Forelimb muscle (tissue), 1 donor: Measurements from ENCODE around the gene IMMP2L. TPM values are rescaled to one million over a fixed set of nuclear protein-coding genes. Genes with fewer than 3 reads are reported as not detected.

Experiments used
- DNase-seq: peaks from one replicate; pipeline ENCODE4 v3.0.0-alpha.2; 2013; ENCODE audit warnings: low read depth
- polyA plus RNA-seq: library from polyadenylated mRNA; unstranded; fragments of 120-200 nt; gene quantifications from one replicate; pipeline ENCODE4 v1.2.1, GENCODE V29; 2013; ENCODE audit not compliant: insufficient read length

Gene IMMP2L
- polyA plus RNA-seq, 1 donor: 15.3 TPM

DNA sequence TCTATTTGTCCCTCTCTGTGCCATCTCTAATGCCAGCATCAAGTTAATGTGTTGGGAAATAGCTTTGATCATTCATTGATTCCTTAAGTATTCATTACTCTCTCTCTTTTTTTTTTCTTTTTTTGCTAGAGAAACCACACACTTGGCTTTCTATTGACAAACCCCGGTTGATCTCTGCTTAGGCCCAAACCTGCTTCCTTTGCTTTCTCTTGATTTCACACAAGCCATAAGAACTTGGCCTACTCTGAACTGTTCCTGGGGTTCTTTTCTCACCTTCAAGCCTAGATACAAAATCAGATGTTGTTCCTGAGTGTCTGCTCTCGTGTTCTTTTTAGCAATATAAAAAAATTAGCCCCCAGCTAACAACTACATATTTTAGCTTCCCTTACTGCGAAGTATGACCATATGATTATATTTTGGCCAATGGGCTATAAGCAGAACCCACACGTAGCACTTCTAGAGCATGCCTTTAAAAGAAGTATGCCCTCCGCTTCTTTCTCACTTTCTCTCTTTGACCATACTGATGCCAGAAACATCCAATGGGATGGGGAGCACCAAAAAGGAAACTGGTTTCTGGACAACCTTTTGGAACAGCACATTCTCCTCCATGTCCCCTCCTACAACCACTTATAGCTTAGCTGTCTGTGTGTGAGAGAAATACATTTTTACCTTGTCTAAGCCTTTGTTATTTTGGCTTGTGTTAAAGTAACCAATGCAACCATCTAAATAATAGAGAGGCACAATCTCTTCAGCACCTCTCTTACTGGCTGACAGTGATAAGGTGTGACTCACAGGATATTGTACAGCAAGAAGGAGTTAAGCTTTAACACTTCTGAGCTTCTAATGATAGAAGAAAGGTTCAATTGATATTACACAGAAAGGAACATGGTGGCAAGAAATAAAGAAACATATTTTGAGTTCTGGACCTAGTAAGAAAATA, 568.0 kb downstream of the IMMP2L start:
- no peak for DNase-seq

DNA sequence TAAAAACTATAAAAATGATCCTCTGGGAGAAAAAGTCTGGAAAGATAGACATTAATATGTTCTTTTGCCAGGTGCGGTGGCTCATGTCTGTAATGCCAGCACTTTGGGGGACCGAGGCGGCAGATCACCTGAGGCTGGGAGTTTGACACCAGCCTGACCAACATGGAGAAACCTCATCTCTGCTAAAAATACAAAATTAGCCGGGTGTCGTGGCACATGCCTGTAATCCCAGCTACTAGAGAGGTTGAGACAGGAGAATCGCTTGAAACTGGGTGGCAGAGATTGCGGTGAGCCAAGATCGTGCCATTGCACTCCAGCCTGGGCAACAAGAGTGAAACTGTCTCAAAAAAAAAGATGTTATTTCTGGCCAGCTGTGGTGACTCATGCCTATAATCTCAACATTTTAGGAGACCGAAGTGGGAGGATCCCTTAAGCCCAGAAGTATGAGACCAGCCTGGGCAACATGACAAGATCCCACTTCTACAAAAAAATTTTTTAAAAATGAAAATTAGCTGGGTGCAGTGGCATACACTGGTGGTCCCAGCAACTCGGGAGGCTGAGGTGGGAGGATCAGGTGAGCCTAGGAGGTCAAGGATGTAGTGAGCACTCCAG, 573.3 kb downstream of the IMMP2L start:
- no peak for DNase-seq

DNA sequence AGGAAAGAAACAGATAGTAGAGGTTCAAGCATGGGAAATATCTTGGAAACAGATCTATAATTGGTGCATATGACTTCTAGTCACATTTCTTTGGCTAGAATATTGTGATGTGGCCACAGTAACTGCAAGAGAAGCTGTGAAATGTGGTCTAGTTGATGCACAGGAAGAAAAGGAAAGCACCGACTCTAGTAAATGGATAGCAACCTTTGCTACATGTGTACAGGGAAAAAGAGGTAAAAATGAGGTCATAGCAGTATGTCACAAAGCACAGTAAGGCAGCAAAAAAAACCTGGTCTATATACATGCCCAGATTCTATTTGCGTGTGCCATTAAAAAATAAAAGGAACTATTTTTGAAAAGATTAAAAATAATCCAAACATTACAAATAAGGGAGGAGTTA, 573.9 kb downstream of the IMMP2L start:
- no peak for DNase-seq

DNA sequence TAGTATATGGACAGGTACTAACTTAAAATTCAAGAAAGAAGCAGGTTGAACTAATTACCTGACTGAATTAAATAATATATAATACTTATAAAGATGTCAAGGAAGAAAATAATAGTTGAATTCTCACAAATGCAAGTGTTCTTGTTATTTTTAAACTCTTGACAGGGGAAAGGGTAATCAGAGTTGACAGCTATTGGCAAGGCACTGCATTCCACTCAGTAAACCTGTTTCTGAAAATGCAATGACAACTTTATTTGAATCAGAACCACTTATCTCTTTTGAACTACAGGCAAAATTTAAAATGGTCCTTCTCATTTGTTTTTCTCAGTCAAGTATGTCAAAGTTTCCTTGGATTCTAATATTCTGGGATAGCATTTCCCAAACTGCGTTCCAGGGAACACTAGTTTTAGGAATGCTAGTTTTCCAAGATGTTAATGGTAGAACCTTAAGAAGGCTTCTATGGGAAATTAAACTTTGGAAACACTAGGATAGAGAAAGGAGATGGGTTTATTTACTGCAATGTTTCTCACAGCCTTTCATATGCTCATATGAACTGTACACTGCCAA, 575.1 kb downstream of the IMMP2L start:
- DNase-seq: no peak

DNA sequence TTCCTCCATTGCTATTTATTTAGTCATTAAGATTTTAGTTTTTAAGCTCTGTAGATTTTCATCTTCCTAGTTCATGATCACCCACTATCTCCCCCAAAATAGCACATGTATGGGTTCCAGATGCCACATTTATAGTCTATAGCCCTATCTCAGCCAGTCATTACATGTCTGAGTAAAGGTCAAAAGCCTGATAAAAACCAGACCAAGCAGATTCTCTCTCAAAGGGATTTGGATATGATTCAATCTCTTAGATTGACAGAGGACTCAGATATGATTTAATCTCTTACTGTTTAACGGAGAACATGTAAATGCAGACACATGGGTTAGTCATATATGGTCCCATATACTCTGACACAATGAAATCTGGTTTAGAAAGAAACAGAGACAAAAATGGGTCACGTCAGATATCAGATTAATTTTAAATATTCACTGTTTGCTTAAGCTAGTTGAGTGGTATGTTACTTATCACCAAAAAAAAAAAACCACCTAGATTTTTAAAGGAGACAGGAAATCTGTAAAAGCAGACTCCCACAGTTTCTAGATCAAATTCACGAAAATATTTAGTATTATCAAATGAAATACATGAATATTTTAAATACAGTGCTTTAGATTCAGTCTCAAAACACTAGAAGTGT, 578.4 kb downstream of the IMMP2L start:
- DNase-seq: no peak

DNA sequence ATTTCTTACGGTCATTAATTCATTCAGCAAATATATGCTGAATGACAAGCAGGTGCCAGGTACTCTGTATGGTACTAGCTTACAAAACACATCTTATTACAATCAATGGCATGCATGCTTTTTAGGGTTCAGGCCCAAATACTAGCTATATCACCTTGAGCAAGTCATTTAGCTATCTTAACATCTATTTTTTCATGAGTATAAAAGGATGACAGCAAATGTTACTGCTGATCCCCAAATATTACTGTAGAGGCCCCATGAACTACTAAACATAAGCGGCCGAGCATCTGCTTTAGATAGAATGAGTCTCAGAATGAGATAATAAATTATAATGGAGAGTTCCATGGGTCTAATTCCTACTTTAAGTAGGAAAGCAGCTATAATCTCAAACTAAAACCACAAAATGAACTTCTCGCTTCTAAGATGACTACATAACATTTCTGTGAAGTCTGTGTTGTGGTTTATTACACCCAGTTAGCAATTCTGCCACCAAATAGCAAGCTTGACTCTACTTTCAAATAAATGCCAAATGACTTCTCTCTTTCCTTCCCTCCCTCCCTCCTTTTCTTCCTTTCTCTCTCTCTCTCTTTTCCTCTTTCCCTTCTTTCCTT, 585.1 kb downstream of the IMMP2L start:
- no peak for DNase-seq

DNA sequence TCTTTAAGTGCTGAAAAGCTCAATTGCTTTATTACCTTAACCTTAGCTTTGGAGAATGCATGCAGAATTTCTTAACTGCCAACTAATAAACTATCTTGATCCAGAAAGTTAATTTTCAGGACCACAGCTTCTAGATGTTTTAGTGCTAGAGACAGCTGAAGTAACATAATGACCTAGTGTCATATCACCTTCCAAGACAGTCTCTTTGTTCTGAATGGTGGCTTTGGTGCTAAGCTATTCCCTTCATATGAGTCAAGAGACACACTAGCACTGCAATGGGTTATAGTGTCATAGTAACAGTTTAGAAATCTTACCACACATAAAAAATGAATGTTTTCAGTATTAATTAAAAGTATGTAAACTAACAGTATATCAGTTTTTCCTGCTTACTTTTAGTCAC, 586.8 kb downstream of the IMMP2L start:
- DNase-seq: no peak

DNA sequence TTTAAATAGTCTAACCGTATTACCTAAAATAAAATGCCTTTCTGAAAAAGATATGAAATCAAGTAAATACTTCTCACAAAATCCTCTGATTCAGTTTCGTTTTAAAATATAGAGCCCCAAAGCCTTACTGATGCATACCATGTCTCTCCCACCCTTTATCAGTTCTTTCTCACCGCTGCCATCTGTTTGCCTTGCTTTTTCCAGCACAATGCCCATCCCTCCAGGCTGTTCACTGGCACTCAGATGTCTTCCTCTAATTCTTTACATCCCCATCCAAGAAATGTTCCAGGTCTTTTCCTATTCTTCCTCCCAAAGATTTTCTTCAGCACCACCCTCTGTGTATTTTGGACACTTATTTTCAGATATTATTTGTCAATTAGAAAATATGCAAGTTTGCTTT, 587.9 kb downstream of the IMMP2L start:
- no peak for DNase-seq

DNA sequence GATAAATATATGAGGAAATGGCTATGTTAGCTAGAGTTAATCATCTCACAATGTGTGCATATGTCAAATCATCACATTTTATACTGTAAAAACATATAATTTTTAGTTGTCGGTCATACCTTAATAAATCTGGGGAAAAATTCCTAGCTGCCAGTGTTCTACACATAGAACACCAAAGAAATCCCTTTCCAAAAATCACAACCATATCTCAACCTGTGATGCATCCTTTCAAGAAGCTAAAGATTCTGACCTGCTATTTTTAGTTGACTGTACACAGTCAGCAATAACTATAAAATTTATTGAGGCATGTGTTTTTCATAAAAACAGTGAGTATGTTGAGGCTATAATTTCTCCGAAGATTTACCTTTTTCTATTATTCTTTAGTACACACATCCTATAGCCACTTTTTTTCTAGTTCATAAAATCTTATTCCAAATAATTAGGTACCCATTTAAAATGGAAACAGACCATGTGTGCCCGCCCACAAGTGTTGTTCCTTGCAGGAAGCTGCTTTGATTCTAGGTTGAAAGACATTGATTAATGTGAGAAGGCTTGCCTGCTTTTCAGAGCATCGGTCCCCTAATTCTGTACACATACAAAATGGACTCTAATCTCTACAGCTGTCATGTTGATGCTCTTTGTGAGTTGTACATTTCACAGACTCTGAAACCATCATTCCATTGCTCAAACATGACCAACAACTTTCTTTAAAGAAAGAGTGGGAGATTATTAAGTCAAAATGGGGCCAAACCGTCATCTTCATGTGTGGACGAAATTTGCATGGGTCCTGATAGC, 588.9 kb downstream of the IMMP2L start:
- no peak for DNase-seq

DNA sequence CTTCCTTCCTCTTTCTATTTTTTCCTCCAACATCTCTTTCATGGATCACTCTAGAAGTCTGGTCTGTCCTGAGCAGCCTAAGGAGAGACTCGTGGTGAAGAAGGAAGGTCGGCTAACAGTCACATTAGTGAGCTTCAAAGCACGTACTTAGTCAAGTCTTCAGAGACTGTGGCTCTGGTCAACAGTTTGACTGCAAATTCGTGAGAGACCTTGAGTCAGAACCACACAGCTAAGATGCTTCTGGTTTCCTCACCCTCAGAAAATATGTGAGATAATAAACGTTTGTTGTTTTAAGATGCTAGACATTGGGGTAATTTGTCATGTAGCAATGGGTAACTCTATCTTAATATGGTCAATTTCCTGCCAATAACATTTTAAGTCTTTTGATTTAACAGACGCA, 597.5 kb downstream of the IMMP2L start:
- no peak for DNase-seq

DNA sequence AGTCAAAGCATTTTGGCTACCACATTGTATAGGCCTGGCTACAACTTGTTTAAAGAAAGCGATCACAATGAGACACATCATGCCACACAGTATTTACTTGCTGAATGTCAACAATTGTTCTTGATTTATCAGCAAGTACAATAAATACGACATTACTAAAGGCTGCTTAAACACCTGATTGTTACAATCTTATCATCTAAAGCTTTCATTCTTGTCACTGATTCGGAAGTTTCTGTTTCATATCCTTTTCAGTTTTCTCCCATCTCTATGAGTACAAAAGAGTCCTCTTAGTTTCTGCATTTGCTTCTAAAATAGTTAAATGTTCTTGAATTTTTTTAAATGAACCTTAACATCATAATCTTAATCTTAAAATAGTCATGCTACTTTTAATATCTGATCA, 599.5 kb downstream of the IMMP2L start:
- DNase-seq: no peak

DNA sequence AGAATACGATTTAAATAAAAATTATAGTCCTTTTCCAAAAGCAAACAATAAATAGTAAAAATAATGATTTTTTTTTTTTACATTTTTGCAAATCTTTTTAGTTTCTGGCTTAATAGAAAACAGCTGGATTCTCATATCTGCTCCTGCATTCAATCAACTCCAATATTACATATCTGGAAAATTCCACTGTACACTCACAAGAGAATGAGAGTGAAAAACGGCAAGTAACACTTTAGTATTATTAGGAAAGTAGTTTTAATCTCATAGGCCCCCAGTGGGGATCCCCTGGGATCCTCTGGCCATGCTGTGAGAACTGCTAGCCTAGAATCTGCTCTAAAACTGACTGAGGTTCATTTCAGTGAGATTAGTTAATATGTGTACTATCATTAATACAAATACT, 599.9 kb downstream of the IMMP2L start:
- DNase-seq: no peak

DNA sequence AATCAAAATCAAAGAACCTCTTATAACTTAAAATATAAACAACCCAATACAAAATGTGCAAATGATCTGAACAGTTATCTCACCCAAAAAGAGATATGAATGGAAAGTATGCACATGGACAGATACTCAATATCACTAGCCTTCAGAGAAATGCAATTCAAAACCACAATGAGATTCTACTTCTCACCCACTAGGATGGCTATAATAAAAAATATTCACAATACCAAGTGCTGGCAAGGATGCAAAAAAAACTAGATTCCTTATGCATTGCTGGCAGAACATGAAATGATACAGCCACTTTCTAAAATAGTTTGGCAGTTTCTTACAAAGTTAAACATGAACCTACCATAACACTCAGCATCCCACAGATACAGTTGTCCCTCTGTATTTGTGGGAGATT, 601.5 kb downstream of the IMMP2L start:
- DNase-seq: no peak

DNA sequence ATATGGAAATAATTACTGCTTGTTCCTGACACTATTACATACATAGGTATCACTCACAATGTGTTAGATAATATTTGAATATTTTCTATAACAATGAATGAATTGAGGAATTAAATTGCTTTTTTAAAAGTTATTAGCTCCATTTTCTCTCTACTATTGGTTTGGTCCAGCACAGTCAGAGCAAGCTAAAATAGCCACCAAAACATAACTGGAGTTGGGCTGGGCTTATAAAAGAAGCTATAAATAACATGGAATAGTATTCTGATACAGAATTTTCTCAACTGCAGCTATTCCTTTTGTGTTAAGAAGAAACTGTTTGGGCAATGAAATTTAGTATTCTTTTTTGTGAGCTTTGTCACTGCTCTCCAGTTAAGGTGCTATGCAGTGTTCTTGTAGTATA, 614.0 kb downstream of the IMMP2L start:
- DNase-seq: no peak

DNA sequence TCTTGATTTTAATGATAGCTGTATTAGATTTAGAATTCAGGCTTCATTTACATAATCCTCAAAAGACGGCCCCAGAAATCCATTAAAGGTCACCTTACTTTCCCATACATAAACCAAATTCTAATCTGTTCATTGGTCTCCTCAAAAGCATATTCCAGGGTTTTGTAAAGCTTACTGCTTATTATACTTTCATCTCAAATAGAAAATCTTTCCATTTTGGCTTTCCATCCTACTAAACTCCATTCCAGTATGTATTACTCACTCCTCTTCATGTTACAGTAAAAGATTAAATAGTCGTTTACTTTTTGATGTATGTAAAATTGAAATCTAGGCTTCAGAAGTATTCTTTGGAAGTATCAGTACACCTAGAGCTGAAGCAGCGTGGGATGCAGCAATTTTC, 614.9 kb downstream of the IMMP2L start:
- DNase-seq: no peak

DNA sequence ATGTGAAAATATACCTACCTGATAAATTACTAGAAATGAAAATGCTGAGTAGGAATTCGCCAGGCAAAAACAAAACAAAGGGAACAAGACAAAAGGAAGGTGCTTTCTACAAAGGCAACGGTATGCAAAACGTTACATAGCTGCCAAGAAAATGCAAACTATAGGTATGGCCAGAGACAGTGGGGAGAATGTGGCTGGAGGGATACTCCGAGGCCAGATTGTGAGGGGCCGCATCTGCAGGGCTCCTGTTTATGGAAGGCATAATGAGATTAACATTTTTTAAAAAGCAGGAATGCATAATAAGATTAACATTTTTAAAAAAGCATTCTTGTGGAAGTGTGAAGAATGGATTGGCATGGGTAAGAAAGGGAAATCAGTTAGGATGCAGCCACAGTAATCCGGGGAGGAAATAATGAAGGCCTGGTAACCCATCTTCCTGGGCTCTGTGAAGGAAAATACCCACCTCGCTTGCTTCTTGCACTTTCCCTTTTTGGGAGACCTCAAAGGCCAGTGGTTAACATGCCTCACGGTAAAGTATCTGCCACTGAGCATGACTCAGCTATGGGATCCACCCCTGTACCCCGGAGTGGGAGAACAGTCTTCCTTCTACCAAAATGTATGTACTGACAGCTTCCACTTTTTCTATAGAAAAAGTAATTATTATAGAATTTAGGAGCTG, 617.2 kb downstream of the IMMP2L start:
- DNase-seq: no peak

DNA sequence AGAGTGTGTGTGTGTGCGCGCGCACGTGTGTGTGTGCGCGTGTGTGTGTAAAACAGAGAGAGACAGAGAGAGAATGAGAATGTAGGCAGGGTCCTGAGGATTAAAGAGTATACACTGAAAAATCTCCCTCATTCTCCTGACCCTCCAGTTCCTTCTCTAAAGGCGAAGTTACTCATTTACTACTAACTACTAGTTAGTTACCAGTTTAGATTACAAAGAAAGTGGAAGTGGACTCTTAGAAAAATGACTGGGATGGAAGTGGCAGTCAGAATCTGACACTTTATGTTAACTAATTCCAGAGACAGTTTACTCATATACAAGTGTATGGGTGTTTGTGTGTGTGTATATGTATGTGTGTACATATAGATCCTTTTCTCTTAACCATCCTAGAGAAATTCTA, 617.8 kb downstream of the IMMP2L start:
- DNase-seq: no peak

DNA sequence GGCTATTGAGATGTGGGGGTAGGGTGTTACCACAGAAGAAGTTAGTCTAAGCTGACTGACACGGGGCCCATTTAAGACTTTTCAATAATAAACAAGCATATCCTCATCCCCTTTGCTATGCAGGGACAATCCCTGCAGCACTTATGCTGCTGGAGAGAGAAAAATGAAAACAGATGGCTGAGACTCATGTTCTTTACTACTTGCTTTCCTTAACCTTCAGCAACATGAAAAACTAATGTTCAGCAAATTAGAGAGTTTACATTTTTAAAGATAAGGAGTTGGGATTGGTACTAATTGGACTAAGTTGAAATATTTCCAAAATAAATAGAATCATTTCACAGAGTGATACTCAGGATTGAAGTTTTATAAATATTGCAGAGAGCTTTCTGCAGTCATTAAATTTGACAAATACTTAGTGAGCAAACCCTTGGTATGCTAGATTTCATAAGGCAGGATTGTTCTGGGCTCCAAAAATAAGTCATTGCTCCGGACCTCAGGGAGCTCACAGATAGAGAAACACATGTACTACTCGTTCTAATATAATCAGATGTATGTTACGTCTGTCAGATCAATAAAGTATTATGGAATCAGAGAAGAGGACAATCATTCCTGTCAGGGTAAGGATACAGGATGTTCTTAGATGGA, 618.5 kb downstream of the IMMP2L start:
- DNase-seq: peak; percentile 28

DNA sequence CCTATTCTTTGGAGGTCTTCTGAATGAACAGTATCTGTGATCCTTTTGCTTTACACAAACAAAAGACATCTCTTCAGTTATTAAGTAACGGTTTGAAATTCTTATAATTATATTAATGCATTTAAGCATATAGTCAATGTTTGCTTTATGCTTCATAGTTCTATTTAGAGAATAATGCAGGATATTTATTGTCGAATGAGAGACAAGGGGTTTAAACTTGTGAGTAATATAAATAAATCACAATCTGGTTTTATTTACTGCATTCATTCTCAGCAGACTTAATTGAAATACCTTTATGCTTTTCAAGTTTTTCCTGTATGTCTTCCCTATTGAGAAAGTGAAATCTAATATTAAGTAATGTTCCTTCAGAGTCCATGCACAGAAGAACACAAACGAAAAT, 620.9 kb downstream of the IMMP2L start:
- no peak for DNase-seq

DNA sequence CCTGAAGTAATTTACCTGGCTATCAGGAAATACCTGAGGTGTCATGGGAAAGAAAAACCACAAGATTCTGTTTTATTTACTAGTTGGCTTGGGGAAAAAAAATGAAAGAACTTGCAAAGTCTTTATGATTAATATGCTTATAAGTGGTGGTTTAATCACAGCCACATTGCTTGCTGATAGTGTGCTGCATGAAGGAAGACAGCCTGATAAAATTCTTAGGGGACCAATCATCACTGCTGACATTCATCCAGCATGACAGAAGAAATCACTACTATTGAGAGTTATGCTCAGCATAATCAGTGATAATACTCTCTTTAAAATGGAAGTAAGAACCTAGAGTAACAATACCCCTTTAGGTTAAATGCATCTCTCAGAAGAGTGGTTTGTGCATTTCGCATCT, 621.5 kb downstream of the IMMP2L start:
- DNase-seq: no peak
